PFSK-1 (cell line): ENCODE data around the gene KDM4B.

Source experiments
- POLR2AphosphoS5 ChIP-seq: IDR thresholded peaks from 2 replicates; pipeline ENCODE4 v1.6.1; 2012; ENCODE audit warnings: low read depth, mild to moderate bottlenecking, control low read depth, low read length, moderate library complexity
- SIN3A ChIP-seq: IDR thresholded peaks from 2 replicates; pipeline ENCODE4 v1.6.1; 2012; ENCODE audit warnings: mild to moderate bottlenecking, low read length, moderate library complexity, borderline replicate concordance; ENCODE audit not compliant: insufficient read depth
- TAF1 ChIP-seq: IDR thresholded peaks from 2 replicates; pipeline ENCODE4 v1.6.1; 2012; ENCODE audit warnings: low read length, control low read depth, borderline replicate concordance; ENCODE audit not compliant: insufficient read depth
- TF ChIP-seq, protein P1 (sequence below), 2 experiments: IDR thresholded peaks; 2 replicates each; pipeline versions ENCODE4 v1.6.1 to v1.8.0; 2011 to 2012; ENCODE audit warnings: low read depth in 2 of 2, low read length in 2 of 2, control low read depth in 1 of 2, inconsistent platforms in 1 of 2, mild to moderate bottlenecking in 1 of 2, moderate library complexity in 1 of 2; ENCODE audit not compliant: insufficient read depth in 1 of 2

DNA sequence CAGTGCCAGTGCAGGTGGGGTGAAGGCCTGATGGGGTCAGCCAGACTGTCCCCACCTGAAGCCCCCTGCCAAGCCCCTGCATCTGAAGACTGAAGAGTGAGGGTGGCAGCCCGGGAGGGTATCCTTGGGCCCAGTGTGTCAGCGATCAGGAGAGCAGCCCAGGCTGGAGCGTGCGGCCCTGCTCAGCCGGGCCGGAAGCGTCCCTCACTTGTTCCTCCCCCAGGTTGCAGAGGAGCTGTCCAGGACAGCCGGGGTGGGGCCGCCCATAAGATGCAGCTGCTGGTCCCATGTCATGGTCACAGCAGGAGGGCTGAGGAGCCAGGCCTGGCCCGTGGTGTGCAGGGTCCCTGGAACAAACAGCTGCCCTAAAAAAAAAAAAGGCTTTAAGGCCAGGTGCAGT is 55.4 kb downstream of the KDM4B start:
- TF ChIP-seq POLR2AphosphoS5 (no peak), TAF1 (no peak), SIN3A (no peak)
- TF ChIP-seq, protein P1, sequence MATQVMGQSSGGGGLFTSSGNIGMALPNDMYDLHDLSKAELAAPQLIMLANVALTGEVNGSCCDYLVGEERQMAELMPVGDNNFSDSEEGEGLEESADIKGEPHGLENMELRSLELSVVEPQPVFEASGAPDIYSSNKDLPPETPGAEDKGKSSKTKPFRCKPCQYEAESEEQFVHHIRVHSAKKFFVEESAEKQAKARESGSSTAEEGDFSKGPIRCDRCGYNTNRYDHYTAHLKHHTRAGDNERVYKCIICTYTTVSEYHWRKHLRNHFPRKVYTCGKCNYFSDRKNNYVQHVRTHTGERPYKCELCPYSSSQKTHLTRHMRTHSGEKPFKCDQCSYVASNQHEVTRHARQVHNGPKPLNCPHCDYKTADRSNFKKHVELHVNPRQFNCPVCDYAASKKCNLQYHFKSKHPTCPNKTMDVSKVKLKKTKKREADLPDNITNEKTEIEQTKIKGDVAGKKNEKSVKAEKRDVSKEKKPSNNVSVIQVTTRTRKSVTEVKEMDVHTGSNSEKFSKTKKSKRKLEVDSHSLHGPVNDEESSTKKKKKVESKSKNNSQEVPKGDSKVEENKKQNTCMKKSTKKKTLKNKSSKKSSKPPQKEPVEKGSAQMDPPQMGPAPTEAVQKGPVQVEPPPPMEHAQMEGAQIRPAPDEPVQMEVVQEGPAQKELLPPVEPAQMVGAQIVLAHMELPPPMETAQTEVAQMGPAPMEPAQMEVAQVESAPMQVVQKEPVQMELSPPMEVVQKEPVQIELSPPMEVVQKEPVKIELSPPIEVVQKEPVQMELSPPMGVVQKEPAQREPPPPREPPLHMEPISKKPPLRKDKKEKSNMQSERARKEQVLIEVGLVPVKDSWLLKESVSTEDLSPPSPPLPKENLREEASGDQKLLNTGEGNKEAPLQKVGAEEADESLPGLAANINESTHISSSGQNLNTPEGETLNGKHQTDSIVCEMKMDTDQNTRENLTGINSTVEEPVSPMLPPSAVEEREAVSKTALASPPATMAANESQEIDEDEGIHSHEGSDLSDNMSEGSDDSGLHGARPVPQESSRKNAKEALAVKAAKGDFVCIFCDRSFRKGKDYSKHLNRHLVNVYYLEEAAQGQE (IDR thresholded peaks at IDR 0.05; ENCODE audit: insufficient read depth in 1 of 2, low read depth in 2 of 2, low read length in 2 of 2): no peak
